MM.1S (cell line): ENCODE data around the gene MST1R.

Source experiments
- CTCF ChIP-seq: fragments of 300-600 bp; sonication (generic); IDR thresholded peaks from 2 replicates; pipeline ENCODE4 v1.5.1; 2016; ENCODE audit warnings: antibody characterized with exemption, low read length, mixed read lengths
- EZH2 ChIP-seq: fragments of 300-600 bp; sonication (generic); optimal IDR thresholded peaks from 2 replicates; pipeline ENCODE3; 2017; ENCODE audit warnings: low read depth, mild to moderate bottlenecking, antibody characterized with exemption, low read length, mixed read lengths

- TF ChIP-seq CTCF (no peak), EZH2 (no peak)
Measured at GRCh38 chr3:49880581-49881315, 22.9 kb downstream of the MST1R start.
